ENCODE data around the gene DKKL1.
"Not testable (repeated sequence)": the region's sequence is repeated elsewhere in the genome, so short reads cannot be mapped to it uniquely, and the experiment has no call there.

Gene DKKL1

DNA sequence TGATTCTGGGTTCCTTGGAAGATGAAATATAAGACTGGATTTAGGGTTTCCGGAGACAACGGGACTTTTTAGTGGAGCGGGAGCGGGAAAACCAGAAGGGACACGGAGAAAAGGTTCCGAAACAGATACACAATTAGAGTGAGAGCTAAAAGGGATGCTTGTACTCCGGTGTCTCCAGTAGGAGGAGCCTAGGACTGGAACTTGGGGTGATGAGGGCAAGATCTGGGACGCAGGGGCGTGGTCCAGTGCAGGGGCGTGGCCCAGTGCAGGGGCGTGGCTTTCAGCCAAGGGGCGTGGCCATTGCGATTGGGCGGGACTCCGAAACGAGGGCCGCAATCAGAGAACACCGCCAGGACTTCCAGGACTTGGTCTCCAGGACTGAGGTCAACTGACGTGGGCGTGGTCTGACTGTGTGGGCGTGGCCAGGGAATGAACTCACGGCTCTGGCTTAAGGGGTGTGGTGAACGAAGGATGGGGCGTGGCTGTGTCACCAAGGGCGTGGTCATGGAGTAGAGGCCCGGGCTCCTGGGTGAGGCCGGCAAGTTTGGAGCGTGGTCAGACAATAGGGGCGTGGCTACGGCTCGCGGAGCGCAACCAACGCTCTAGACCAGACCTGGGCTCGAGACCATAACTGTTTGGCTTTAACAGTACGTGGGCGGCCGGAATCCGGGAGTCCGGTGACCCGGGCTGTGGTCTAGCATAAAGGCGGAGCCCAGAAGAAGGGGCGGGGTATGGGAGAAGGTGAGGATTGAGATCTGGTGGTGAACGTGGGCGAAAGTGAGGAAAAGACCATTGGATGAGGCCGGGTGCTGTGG lies at the start of gene DKKL1:
TSS of gene DKKL1 (plus strand) at position 610 of the 815 bp plus-strand sequence. CDS start at position 732, 122 bp downstream.
- peak; percentile 98 to 100 for DNase-seq

DNA sequence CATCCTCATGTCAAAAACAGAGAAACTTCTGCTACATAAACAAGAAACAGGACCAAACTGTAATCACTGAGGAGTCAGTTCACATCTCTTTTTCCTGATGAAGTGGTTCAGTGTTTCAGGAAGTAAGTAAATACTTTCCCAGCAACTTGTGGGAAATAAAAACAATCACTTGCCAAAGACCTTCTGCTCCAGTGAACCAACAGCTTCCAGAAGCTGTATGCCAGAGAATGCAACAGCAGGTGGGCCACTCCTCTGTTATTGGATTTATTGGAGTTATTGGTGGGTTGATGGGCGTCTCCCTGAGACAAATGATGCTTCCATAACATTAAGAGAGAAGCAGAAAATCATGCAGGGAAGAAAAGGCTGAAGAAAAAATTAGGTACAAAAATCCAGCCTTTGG lies 48.6 kb upstream of the DKKL1 start:
- no peak for DNase-seq

DNA sequence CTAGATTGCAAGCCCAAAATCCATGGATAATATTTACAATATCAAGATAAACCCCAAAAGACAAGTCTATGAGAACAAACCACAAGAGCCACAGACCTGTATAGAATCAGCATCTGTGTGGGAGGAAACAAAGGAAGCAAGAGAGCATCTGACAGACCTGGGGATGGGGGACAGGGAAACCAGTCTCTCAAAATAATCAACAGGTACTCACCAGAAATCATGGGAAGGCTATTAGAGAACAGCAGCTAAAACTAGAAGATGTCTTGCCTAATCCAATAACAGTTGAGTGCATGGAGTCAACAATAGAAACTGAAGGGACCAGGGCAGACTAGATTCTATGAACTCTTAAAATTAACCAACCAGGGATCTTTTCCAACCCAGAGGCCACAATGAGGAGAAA lies 47.4 kb upstream of the DKKL1 start:
- no peak for DNase-seq

DNA sequence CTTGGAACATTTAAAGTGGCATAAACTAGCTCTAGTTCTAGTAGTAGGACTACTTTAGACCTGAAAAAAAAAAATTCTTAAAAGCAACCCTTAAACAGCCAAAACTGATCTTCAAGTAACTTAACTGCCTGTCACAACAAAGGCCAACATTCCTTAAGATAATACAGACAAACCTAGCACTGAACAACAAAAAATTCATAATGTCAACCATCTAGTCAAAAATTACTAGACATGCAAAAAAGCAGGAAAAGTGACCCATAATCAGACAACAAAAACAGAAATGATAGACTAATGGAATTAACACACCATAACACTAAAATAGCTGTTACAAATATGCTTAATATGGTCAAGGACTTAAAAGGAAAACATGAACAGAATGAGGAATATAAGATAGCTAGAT lies 45.4 kb upstream of the DKKL1 start:
- no peak for DNase-seq

DNA sequence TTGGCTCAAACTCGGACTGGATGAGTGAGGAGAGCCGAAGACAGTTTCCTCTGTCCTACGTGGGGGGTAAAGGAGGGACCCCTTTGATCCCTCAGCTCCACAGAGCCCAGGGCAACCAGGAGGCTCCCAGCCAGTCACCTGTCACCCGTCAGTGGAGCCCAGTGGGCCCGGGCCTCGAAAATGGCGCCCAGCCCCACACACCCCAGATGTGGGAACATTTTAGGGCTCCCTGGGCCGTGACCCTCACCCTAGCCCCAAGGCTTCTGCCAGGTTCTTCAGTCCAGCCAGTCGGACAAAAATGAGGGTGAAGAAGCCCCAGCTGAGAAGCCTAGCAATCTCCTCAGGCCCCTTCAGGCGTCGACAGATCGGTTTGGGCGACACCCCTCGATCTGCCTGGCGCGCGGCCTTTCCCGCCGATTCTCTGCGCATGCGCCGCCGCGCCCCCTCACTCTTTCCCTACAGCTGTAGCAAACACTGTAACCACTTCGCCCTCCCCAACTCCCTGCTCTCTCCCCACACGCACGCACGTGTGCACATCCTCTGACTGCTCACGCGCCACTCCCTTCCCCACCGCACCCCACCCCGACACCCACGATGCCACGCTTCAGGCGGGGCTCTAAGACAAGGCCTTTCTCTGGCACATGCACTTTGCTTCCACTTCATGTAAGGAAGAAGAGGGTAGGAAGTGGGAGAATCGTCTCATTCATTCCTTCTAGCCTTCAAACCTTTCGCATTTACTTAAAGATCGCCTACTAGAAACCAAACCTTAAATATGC lies 38.7 kb upstream of the DKKL1 start, which contains the start of gene SLC6A16:
TSS of gene SLC6A16 (minus strand) at position 391 of the 776 bp plus-strand sequence. CDS start 13,844 bp downstream, outside the sequence.
- DNase-seq = no peak

DNA sequence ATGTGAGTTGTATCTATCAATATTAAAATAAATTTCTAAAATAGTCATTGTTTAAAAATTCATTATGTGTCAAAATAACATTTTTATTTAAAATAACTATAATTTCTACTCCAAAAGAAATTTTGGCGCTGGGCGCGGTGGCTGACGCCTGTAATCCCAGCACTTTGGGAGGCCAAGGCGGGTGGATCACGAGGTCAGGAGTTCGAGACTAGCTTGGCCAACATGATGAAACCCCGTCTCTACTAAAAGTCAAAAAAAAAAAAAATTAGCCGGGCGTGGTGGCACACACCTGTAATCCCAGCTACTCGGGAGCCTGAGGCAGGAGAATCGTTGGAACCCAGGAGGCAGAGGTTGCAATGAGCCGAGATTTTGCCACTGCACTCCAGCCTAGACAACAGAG lies 37.9 kb upstream of the DKKL1 start:
- not testable (repeated sequence) for DNase-seq

DNA sequence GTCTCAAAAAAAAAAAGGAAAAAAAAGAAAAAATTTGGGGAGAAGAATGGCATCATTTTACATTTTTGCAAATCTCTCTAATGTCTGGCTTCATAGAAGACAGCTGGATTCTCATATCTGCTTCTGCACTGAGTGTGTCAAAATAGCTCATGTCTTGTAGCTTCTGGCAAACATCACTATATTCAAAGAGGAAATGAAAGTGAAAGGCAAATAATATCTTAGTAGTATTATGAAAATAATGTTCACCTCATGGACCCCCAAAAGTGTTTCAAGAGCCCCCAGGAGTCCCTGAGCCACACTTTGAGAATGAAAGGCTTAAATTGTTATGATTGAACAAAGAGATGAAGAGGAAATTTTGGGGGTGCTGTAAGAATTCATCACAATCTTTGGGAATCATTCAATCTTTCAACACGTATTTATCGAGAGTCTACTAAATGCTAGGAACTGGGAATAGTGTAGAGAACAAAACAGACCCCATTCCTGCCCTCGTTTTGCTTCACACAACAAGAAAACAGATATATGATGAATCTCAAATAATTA lies 37.4 kb upstream of the DKKL1 start:
- DNase-seq = no peak

DNA sequence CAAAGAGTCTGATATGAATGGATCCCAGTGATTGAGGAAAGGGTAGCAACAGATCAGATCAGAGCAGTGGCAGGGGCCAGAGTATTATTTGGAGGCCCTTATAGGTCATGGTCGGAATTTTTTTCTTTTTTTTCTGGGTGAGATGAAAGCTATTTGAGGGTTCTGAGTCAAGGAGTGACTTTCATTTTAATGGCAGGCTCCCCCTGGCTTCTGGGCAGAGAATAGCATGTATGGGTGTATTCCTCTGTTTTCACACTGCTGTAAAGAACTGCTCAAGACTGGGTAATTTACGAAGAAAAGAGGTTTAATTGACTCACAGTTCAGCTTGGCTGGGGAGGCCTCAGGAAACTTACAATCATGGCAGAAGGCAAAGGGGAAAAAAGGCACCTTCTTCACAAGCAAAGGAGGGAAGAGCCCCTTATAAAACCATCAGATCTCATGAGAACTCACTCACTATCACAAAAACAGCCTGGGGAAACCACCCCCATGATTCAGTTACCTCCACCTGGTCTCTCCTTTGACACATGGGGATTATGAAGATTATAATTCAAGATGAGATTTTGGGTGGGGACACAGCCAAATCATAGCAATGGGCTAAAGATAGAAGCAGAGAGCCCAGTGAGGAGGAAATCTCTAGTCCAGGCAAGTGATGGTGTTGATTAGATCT lies 35.7 kb upstream of the DKKL1 start:
- DNase-seq = no peak

DNA sequence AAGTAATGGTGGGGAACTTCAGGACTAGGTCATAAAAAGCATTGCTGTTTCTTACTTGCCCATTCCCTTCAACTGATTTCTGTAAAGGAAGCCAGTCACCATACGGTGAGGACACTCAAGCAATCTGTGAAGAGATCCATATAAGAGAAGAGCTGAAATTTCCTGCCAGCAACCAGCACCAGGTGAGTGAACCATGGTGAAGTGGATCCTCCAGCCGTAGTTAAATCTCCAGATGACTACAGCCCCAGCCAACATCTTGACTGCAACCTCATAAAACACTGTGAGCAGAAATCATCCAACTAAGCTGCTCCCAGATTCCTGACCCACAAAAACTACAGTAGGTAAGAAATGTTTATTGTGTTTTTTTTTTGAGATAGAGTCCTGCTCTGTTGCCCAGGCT lies 34.9 kb upstream of the DKKL1 start:
- no peak for DNase-seq

DNA sequence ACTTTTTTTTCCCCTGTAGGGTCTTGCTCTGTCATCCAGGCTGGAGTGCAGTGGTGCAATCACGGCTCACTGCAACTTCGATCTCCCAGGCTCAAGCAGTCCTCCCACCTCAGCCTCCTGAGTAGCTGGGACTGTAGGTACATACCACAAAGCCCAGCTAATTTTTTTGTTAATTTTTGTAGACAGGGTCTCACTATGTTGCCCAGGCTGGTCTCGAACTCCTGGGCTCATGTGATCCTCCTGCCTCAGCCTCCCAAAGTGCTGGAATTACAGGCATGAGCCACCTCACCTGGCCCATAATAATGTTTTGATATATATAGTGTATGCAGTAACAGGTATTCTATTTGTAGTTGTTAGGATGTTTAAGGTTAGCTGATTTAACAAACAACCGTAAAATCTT lies 32.5 kb upstream of the DKKL1 start:
- not testable (repeated sequence) for DNase-seq

DNA sequence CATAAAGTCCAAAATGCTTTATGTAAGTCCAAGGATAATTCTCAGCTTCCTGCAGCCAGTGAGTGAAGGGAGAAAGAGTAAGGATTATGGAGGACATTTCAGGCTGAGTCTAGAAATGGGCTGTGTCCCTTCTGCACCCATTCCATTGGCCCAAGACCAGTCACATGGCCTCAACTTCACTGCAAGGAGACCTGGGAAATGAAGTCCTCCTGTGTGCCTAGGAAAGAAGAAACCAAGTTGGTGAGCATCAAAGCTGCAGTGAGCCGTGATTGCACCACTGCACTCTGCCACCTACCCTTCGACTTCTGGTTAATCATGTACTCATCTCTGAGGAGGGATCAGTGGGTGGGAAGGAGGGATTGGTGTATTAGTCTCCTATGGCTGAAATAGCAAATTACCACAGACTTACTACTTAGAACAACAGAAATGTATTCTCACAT lies 32.0 kb upstream of the DKKL1 start:
- peak; percentile 33 to 45 for DNase-seq

DNA sequence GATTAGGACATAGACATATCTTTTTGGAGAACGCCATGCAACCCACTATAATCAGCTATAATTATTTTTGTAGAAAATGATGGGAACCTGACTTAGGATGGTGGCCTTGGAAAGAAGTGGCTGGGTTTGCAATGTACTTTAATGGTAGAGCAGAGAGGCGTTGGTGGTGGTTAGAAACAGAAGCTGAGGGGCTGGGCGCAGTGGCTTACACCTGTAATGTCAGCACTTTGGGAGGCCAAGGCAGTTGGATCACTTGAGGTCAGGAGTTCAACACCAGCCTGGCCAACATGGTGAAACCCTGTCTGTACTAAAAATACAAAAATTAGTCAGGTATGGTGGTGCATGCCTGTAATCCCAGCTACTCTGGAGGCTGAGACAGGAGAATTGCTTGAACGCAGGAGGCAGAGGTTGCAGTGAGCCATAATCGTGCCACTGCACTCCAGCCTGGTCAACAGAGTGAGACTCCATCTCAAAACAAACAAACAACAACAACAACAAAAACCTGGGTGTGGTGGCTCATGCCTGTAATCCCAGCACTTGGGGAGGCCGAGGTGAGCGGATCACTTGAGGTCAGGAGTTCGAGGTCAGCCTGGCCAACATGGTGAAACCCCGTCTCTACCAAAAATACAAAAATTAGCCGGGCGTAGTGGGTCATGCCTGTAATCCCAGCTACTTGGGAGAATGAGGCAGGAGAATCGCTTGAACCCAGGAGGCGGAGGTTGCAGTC lies 30.8 kb upstream of the DKKL1 start:
- DNase-seq = not testable (repeated sequence)

DNA sequence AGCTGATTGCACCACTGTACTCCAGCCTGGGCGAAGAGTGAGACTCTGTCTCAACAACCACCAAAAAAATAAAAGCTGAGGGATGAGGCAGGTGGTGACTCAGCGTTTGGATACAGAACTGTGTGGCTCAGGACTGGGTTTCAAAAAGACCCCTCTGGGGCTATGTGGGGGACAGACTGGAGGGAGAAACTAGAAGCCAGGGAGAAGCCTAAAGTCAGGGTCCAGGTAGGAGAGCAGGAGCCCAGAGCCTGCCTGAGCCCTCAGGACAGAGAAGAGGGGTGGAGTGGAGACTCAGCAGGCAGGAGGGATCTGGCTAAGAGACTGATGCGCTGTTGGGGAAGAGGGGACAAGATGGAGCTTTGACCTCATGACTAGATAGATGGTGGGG lies 30.3 kb upstream of the DKKL1 start:
- DNase-seq = no peak

DNA sequence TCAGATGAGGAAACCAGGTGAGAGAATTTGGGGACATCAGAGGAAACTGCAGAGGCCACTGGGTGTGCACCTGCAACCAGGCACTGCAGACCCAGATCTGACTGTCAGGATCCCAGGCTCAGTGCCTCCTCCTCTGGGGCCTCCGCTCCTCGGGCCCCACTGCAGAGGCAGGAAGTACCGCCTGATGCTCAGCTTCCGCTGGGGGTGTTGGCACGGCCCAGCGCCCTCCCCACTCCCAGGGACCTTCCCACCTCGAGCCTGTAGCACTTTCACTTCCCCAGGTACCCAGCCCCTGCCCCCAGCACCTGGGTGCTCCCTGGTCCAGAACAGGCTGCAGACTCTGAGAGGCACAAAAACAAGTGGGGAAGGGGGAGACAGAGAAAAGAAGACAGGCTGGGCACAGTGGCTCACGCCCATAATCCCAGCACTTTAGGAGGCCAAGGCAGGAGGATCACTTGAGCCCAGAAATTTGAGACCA lies 29.8 kb upstream of the DKKL1 start:
- DNase-seq = no peak

DNA sequence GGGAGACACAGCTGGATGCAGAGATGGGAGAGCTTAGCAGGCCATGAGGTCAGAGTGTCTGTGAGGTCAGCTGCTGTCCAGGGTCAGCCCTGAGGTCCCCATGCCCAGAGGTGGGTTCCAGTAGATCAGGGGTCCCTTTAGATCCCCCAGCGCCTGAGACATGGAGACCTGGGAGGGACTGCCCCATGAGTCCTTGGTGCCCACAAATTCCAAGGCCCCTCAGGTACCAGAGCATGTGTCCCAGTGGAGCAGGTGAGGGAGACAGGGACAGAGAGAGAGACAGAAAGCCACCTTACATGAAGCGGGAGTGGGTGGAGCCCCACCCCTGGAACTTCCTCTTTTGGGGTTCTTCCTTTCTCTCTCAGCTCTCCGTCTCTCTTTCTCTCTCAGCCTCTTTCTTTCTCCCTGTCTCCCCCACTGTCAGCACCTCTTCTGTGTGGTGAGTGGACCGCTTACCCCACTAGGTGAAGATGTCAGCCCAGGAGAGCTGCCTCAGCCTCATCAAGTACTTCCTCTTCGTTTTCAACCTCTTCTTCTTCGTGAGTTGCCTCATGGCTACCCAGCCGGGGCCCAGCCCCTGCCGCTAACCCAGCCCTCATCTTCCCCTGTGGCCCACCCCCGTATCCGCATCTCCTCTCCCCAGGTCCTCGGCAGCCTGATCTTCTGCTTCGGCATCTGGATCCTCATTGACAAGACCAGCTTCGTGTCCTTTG lies 28.4 kb upstream of the DKKL1 start, which contains the start of gene CD37:
TSS of gene CD37 (plus strand) at position 336 of the 713 bp plus-strand sequence. CDS start at position 471, 135 bp downstream.
- DNase-seq = no peak

DNA sequence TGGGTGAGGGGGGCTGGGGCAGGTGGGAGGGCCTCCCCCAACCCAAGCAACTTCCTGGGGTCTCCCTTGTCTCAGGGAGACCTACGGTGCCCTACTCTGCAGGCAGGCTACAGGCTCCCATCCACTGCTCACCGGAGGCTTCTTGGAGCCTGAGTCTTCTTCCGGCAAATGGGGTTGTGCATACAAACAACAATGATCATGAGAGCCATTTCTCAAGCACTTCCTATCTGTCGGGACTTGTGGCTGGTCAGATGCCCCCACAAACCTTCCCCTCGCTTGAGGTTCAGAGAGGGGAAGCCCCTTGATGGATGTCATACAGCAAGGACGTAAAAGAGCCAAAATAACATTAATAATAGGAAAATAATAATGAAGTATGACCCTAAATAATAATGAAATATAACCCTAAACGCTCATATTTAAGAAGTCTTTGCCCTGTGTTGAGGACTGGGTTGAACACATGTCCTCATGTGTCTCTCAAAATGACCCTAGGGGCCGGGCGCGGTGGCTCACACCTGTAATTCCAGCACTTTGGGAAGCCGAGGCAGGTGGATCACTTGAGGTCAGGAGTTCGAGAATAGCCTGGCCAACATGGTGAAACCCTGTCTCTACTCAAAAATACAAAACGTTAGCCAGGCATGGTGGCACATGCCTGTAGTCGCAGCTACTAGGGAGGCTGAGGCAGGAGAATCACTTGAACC lies 27.7 kb upstream of the DKKL1 start:
- DNase-seq = no peak

DNA sequence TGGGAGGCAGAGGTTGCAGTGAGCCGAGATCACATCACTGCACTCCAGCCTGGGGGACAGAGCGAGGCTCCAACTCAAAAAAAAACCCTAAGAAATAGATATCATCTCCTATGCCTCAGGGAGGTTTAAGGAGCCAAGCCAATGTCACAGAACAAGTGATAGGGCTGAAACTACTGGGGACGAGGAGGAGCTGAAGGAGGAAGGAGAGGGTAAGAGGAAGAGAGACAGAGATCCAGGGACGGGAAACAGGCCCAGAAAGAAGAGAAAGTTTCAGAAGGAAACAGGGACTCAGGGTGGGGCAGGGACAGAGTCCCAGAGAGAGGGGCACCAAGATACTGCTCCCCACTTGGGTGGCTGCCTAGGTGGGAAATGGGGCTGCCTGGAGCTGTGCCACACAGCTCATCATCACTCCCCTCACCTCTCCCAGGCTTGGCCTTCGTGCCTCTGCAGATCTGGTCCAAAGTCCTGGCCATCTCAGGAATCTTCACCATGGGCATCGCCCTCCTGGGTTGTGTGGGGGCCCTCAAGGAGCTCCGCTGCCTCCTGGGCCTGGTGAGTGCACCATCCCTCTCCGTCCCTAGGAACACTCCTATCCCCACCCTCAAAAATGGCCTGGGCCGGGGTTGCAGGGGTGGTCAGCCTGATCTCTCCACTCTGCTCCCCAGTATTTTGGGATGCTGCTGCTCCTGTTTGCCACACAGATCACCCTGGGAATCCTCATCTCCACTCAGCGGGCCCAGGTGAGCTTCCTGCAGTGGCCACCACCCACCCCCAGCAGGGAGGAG lies 27.0 kb upstream of the DKKL1 start:
- no peak for DNase-seq

DNA sequence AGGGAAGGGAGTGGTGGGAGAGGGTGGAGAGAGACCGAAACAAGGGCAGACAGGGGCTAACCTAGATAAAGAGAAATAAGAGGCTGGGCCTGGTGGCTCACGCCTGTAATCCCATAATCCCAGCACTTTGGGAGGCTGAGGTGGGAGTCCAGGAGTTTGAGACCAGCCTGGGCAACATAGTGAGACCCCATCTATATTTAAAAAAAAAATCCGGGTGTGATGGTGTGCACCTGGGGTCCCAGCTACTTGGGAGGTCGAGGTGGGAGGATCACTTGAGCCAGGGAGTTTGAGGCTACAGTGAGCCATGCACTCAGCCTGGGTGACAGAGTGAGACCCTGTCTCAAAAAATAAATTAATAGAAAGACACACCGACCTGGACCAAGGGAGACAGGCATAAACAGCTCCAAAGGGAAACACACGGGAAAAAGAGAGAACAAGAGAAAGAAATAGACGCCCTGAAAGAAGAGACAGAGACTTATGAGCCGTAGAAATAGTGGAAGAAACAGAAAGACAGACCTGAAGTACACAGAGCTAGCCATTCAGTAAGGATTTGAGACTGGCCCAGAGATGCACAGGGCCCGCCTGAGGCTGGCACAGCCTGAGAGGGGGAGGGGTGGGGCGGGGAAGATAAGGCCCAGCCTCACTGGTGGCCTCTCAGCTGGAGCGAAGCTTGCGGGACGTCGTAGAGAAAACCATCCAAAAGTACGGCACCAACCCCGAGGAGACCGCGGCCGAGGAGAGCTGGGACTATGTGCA lies 26.2 kb upstream of the DKKL1 start:
- DNase-seq = no peak

DNA sequence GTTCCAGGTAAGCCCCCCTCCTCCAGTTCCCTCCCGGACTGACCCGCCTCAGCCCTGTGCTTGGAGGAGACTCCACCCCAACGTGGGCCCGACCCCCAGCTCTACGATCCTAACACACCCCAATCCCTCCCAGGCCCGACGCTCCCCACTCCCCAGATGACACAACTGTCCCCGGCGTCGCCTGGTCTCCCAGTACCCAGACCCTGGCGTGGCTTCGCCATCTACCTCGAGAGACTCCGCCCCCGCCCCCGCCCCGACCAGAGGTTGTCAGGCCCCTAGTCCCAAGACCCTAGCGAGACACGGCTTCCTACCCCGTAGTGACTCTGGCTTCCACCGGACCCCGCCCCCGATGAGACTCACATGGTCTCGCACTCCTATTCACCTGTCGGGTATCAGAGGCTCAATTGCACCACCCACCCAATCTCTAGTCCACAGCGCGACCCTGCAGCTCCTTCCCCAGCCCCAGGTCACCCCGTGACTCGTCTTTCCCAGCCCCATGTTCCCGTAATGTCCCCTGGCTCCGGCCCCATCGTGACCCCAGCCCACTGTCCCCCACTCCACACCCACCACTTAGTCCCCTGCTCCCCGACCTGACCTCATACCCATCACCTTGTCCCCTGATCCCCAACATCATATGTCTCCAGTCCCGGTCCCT lies 25.5 kb upstream of the DKKL1 start:
- DNase-seq = no peak
